Measurements from ENCODE around the gene GPX2.
A peak's percentile ranks its signal among the peaks of the same experiment; 100 is the strongest.

DNA sequence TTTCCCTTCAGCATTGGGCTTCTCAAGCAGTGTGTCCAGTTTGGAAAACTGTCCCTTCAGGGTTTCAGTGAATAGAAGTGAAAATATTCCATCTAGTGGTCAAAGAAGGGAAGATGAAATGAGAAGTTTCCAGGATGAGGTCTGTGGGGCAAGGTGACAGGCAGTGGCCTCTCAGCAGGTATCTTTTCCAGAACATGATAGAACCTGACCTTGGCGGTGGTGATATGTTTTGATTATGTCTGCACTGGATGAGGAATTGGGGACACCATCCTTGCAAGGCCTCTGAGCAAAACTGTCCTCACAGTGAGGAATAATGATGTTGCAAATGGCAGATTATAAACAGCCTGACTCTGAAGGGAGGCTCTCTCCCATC lies 4.7 kb downstream of the GPX2 start:
- TF ChIP-seq, protein P1, sequence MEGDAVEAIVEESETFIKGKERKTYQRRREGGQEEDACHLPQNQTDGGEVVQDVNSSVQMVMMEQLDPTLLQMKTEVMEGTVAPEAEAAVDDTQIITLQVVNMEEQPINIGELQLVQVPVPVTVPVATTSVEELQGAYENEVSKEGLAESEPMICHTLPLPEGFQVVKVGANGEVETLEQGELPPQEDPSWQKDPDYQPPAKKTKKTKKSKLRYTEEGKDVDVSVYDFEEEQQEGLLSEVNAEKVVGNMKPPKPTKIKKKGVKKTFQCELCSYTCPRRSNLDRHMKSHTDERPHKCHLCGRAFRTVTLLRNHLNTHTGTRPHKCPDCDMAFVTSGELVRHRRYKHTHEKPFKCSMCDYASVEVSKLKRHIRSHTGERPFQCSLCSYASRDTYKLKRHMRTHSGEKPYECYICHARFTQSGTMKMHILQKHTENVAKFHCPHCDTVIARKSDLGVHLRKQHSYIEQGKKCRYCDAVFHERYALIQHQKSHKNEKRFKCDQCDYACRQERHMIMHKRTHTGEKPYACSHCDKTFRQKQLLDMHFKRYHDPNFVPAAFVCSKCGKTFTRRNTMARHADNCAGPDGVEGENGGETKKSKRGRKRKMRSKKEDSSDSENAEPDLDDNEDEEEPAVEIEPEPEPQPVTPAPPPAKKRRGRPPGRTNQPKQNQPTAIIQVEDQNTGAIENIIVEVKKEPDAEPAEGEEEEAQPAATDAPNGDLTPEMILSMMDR (IDR thresholded peaks at IDR 0.05) = peak in 2 of 4 experiments; percentile 21 to 22
- TF ChIP-seq POLR2A (IDR thresholded peaks at IDR 0.05) (no peak), EP300 (IDR thresholded peaks at IDR 0.05) (no peak)
